A549 (cell line): ENCODE measurements around the gene KIR2DL3. TPM values are rescaled to one million over a fixed set of nuclear protein-coding genes. Genes with fewer than 3 reads are reported as not detected.
A peak's percentile ranks its signal among the peaks of the same experiment; 100 is the strongest.
"Not testable (repeated sequence)": the region's sequence is repeated elsewhere in the genome, so short reads cannot be mapped to it uniquely, and the experiment has no call there.

ENCODE experiments used
- ATAC-seq, 2 experiments: fragments of 200-7000 bp in 1 of 2; fragments of >200 bp in 1 of 2; cut with Nextera tagmentation in 1 of 2; cut with Tn5 transposase in 1 of 2; 3 replicates each; pipeline versions ENCODE4 v1.8.0 to v1.9.1; 2018 to 2020; ENCODE audit warnings: mild to moderate bottlenecking in 1 of 2, moderate library complexity in 1 of 2
- CTCF ChIA-PET: fragments of 300-600 bp; sonication (Branson Sonifier 250); formaldehyde crosslinking; extraction: SDS; loops from one replicate; lab custom pipeline; 2021; ENCODE audit warnings: antibody characterized with exemption, inconsistent platforms; lab: Yijun Ruan, JAX
- POLR2A ChIA-PET: fragments of 350-600 bp; formaldehyde crosslinking; extraction: SDS; loops from one replicate; lab custom pipeline; 2021; ENCODE audit warnings: antibody characterized with exemption, inconsistent platforms; lab: Yijun Ruan, JAX
- DNase-seq, 2 experiments: peaks; one replicate each; pipeline versions ENCODE4 v3.0.0 to v3.0.0-alpha.2; 2011 to 2016; ENCODE audit warnings: low read depth in 1 of 2, low spot score in 1 of 2
- FAIRE-seq: peaks from 2 replicates; lab custom pipeline; 2011; peaks lifted over from hg19 to GRCh38; lab: Jason Lieb, UNC
- H3K27ac ChIP-seq, 2 experiments: fragments of >200 bp; sonication (Bioruptor Twin); formaldehyde crosslinking; 3 replicates each; pipeline ENCODE4 v1.5.1; 2016 to 2017
- H3K4me1 ChIP-seq: fragments of >200 bp; sonication (Bioruptor Twin); formaldehyde crosslinking; 3 replicates; pipeline ENCODE4 v1.6.1; 2016
- H3K4me2 ChIP-seq: fragments of >200 bp; sonication (Bioruptor Twin); formaldehyde crosslinking; 3 replicates; pipeline ENCODE4 v1.6.1; 2016
- H3K4me3 ChIP-seq: fragments of >200 bp; sonication (Bioruptor Twin); formaldehyde crosslinking; 3 replicates; pipeline ENCODE4 v1.5.1; 2016
- H3K9me3 ChIP-seq: fragments of >200 bp; sonication (Bioruptor Twin); formaldehyde crosslinking; 3 replicates; pipeline ENCODE4 v1.6.1; 2016
- BHLHE40 ChIP-seq: IDR thresholded peaks from 2 replicates; pipeline ENCODE4 v1.6.1; 2012; ENCODE audit warnings: low read depth, low read length, inconsistent platforms
- CBX2 ChIP-seq: fragments of 200-600 bp; sonication (generic); IDR thresholded peaks from 2 replicates; pipeline ENCODE4 v1.6.1; 2016; ENCODE audit warnings: low read depth, mild to moderate bottlenecking, borderline replicate concordance
- CBX8 ChIP-seq: fragments of 200-600 bp; sonication (generic); IDR thresholded peaks from 2 replicates; pipeline ENCODE4 v1.6.1; 2016
- CEBPB ChIP-seq, 2 experiments: fragments of >200 bp in 1 of 2; sonication (Bioruptor Twin) in 1 of 2; formaldehyde crosslinking in 1 of 2; IDR thresholded peaks; 2 replicates each; pipeline ENCODE4 v1.6.1; 2012 to 2016
- CHD2 ChIP-seq: fragments of 150-350 bp; IDR thresholded peaks from 2 replicates; pipeline ENCODE4 v1.6.1; 2014; ENCODE audit warnings: low read length; ENCODE audit not compliant: partially characterized antibody
- FOSB ChIP-seq: fragments of 250-450 bp; sonication (Bioruptor Pico); IDR thresholded peaks from 2 replicates; pipeline ENCODE4 v1.5.0; 2020; ENCODE audit warnings: mild to moderate bottlenecking, moderate library complexity
- FOSL2 ChIP-seq, 2 experiments: fragments of 450-650 bp in 1 of 2; fragments of >200 bp in 1 of 2; sonication (Bioruptor Twin) in 1 of 2; formaldehyde crosslinking; IDR thresholded peaks; 2 replicates each; pipeline versions ENCODE4 v1.5.0 to v1.6.1; 2016 to 2020; ENCODE audit warnings: mild to moderate bottlenecking in 1 of 2, moderate library complexity in 1 of 2
- HES2 ChIP-seq: fragments of >200 bp; sonication (Bioruptor Twin); formaldehyde crosslinking; IDR thresholded peaks from 2 replicates; pipeline ENCODE4 v1.6.1; 2016
- JUN ChIP-seq, 2 experiments: fragments of >200 bp; sonication (Bioruptor Twin); formaldehyde crosslinking; IDR thresholded peaks; 2 replicates in 1 of 2; 3 replicates in 1 of 2; pipeline ENCODE4 v1.6.1; 2016 to 2017
- KDM5A ChIP-seq: fragments of 200-600 bp; sonication (generic); IDR thresholded peaks from 2 replicates; pipeline ENCODE4 v1.6.1; 2016; ENCODE audit warnings: antibody characterized with exemption, mild to moderate bottlenecking
- NFE2L2 ChIP-seq: fragments of 150-350 bp; conservative IDR thresholded peaks from 2 replicates; pipeline ENCODE4 v1.6.1; 2014; ENCODE audit warnings: low read length
- NR3C1 ChIP-seq: fragments of >200 bp; sonication (Bioruptor Twin); formaldehyde crosslinking; IDR thresholded peaks from 3 replicates; pipeline ENCODE4 v1.6.1; 2017
- PHF8 ChIP-seq: fragments of 200-600 bp; sonication (generic); IDR thresholded peaks from 2 replicates; pipeline ENCODE4 v1.6.1; 2016; ENCODE audit warnings: low read depth, mild to moderate bottlenecking, antibody characterized with exemption, moderate library complexity, borderline replicate concordance
- RCOR1 ChIP-seq: fragments of 150-350 bp; IDR thresholded peaks from 2 replicates; pipeline ENCODE4 v1.6.1; 2014; ENCODE audit warnings: antibody characterized with exemption, low read length, low read depth
- TFCP2L1 ChIP-seq: fragments of 250-450 bp; sonication (Bioruptor Pico); IDR thresholded peaks from 2 replicates; pipeline ENCODE4 v1.5.0; 2021; ENCODE audit warnings: mild to moderate bottlenecking
- TP53 ChIP-seq: fragments of 250-450 bp; sonication (Bioruptor Pico); IDR thresholded peaks from 2 replicates; pipeline ENCODE4 v1.5.0; 2021; ENCODE audit warnings: mild to moderate bottlenecking, moderate library complexity
- ZC3H11A ChIP-seq: fragments of 450-650 bp; IDR thresholded peaks from 2 replicates; pipeline ENCODE4 v1.6.1; 2014; ENCODE audit warnings: antibody characterized with exemption, mild to moderate bottlenecking
- whole genome bisulfite sequencing: methylation state at CpG from one replicate; pipeline ENCODE4 v1.1.6; 2017; ENCODE audit errors: missing lambda C conversion rate; 5-methylcytosine and 5-hydroxymethylcytosine counted together
- polyA plus RNA-seq, 4 experiments: library from polyadenylated mRNA; depleted of rRNA in 3 of 4; stranded (reverse); fragments of >200 nt; fragmentation: RNase III in 1 of 4; extraction: RNeasy Plus Mini Kit Qiagen cat#74134 plus additional on column Dnase treatment in 1 of 4; gene quantifications; 2 replicates in 3 of 4; 3 replicates in 1 of 4; pipeline ENCODE4 v1.2.3, GENCODE V29; 2011 to 2017
- TF ChIP-seq, protein P1 (sequence below): fragments of 250-450 bp; sonication (Bioruptor Pico); IDR thresholded peaks from 2 replicates; pipeline ENCODE4 v1.5.0; 2021; ENCODE audit warnings: mild to moderate bottlenecking, moderate library complexity, borderline replicate concordance
- TF ChIP-seq, protein P2 (sequence below): IDR thresholded peaks from 2 replicates; pipeline ENCODE4 v1.6.1; 2012

The KIR2DL3 gene
- polyA plus RNA-seq, 2 of the 4 experiments (the other 2 are of a cell fraction): not detected

DNA sequence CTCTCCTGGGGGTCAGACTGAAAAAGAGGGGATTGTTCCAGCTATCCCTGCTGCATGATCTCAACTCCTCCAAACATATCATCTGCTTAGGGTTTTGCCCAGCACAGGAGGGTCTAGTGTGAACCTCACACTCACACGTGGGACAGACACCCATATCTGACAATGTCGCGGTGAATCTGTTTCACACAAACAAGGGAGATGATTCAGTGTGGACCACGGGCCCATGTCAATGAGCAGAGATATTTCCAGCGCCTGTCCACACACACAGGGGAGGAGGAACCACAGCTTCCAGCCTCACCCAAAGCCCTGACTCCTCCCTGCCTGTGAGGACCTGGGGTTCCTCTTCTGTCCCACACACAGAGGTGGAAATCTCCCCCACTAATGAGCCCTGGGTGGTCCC lies 43.7 kb upstream of the KIR2DL3 start (continued):
- TF ChIP-seq TP53 (CRISPR knock-in tag) (no peak), CBX2 (no peak), CEBPB (IDR thresholded peaks at IDR 0.05) (no peak), CBX8 (no peak), TFCP2L1 (no peak), KDM5A (no peak), NFE2L2 (no peak), CHD2 (no peak), FOSB (CRISPR knock-in tag) (no peak), JUN (IDR thresholded peaks at IDR 0.05) (no peak)

GRCh38 chr19:54696117-54696548 lies 42.2 kb upstream of the KIR2DL3 start:
- Histone ChIP-seq H3K4me2 (no peak overlapping the region), H3K9me3 (no peaks in the 10 kb centered on the region), H3K27ac (no peak overlapping the region), H3K4me3 (no peak overlapping the region), H3K4me1 (no peaks in the 10 kb centered on the region)
- WGBS: 36% methylated on average over 8 of the region's 8 CpGs
- ATAC-seq: peak in 1 of 2 experiments; percentile 36; a peak in 2 of 6 replicates
- DNase-seq: no peak
- CTCF ChIA-PET: no interaction called here
- POLR2A ChIA-PET: no interaction called here
- FAIRE-seq: no peak
- TF ChIP-seq CBX8 (no peak), PHF8 (no peak), FOSB (CRISPR knock-in tag) (no peak), FOSL2 (IDR thresholded peaks at IDR 0.05) (no peak), FOSL2 (CRISPR knock-in tag; IDR thresholded peaks at IDR 0.05) (no peak), TP53 (CRISPR knock-in tag) (no peak), JUN (IDR thresholded peaks at IDR 0.05) (no peak), BHLHE40 (no peak), HES2 (no peak)
- TF ChIP-seq, protein P1, sequence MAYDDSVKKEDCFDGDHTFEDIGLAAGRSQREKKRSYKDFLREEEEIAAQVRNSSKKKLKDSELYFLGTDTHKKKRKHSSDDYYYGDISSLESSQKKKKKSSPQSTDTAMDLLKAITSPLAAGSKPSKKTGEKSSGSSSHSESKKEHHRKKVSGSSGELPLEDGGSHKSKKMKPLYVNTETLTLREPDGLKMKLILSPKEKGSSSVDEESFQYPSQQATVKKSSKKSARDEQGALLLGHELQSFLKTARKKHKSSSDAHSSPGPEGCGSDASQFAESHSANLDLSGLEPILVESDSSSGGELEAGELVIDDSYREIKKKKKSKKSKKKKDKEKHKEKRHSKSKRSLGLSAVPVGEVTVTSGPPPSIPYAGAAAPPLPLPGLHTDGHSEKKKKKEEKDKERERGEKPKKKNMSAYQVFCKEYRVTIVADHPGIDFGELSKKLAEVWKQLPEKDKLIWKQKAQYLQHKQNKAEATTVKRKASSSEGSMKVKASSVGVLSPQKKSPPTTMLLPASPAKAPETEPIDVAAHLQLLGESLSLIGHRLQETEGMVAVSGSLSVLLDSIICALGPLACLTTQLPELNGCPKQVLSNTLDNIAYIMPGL (CRISPR knock-in tag): no peak
- TF ChIP-seq, protein P2, sequence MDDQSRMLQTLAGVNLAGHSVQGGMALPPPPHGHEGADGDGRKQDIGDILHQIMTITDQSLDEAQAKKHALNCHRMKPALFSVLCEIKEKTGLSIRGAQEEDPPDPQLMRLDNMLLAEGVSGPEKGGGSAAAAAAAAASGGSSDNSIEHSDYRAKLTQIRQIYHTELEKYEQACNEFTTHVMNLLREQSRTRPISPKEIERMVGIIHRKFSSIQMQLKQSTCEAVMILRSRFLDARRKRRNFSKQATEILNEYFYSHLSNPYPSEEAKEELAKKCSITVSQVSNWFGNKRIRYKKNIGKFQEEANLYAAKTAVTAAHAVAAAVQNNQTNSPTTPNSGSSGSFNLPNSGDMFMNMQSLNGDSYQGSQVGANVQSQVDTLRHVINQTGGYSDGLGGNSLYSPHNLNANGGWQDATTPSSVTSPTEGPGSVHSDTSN: no peak
- TF ChIP-seq, all 56 proteins: peak for 0

GRCh38 chr19:54696766-54697165 lies 41.5 kb upstream of the KIR2DL3 start:
- no peak for TF ChIP-seq RCOR1
- no peak for TF ChIP-seq NR3C1
- TF ChIP-seq CHD2: no peak
- no peak for TF ChIP-seq ZC3H11A

DNA sequence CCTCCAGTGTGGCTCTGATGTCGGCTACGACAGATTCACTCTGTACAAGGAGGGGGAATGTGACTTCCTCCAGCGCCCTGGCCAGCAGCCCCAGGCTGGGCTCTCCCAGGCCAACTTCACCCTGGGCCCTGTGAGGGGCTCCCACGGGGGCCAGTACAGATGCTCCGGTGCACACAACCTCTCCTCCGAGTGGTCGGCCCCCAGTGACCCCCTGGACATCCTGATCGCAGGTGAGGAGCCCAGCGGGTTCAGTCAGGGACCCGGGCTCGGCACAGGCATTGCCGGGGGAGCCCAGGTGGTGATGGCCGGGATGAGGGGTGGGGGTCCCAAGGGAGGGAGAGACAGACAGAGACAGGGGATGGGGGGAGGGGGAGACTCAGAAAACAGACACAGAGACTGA lies 40.6 kb upstream of the KIR2DL3 start:
- H3K4me1 ChIP-seq, POLR2A ChIA-PET, H3K4me2 ChIP-seq, H3K9me3 ChIP-seq, FAIRE-seq, DNase-seq, H3K27ac ChIP-seq, H3K4me3 ChIP-seq, ATAC-seq: not testable (repeated sequence)
- WGBS: 0% methylated on average over 1 of the region's 13 CpGs
- CTCF ChIA-PET: interaction anchor here (1.6 kb wide), 1 partner anchor 24 kb away, joined by 4 read pairs; no protein-coding TSS in a partner anchor

More at GRCh38 chr19:54696766-54697165, 41.5 kb upstream of the KIR2DL3 start:
- Histone ChIP-seq H3K27ac (no peak overlapping the region), H3K9me3 (no peaks in the 10 kb centered on the region), H3K4me1 (no peaks in the 10 kb centered on the region), H3K4me3 (no peak overlapping the region), H3K4me2 (no peak overlapping the region)
- DNase-seq: no peak
- WGBS: 0% methylated on average over 1 of the region's 2 CpGs
- ChIA-PET POLR2A (no interaction called here), CTCF (no interaction called here)
- ATAC-seq: peak; percentile 40 to 46; a peak in 2 of 6 replicates
- no peak for FAIRE-seq
